GM12875 (cell line): ENCODE data around the gene RFPL2.

Source experiments
- H3K4me3 ChIP-seq: one replicate; pipeline ENCODE4 v1.5.1; 2011; ENCODE audit warnings: low read depth, low read length, control low read depth
- CTCF ChIP-seq: IDR thresholded peaks from 2 replicates; pipeline ENCODE4 v1.5.1; 2011; ENCODE audit warnings: low read depth, mild to moderate bottlenecking, control low read depth, inconsistent platforms, low read length, moderate library complexity, borderline replicate concordance; ENCODE audit not compliant: insufficient read depth

RFPL2 gene

DNA sequence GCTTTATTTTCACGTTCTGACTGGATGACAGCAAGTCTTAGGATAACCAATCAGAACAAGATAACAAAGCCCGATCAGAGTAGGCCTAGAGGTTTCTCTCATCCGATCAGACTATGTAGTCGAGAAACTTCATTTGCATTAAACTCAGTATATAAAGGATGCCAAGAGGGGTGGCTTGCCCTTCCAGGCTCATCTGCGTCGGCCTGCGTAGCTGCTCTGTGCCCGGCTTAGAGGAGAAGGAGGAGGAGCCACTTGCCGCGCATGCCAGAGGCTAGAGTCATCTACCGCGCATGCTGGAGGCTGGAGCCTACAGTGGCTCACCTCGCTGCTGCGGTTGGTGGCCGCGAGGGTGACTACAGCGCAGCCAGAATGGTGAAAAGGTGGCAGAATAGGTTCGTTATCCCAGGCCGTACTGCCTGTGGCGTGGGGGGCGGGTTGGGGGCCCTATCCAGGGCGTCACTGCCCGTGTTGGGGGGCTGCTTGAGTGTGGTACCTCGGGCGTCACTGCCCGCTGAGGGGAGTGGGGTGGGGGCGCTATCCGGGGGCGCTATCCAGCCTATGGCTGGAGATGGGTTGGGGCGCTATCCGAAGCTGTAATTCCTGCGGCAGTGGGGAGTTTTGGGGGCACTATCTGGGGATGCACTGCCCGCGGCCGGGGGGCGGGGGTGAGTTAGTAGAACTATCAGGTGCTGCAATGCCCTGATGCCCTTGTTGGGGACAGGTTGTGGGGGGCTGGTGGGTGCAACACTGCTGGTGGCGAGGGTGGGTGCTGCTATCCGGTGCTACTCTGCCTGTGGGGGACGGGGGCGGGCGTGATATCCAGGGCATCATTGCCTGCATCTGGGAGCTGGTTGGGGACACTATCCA, at the start of gene RFPL2:
TSS of gene RFPL2 (minus strand) at position 218 of the 867 bp plus-strand sequence. CDS start 2,622 bp downstream, outside the sequence.
- no peak for TF ChIP-seq CTCF
- H3K4me3 ChIP-seq = no peak within 1 kb of the TSS

DNA sequence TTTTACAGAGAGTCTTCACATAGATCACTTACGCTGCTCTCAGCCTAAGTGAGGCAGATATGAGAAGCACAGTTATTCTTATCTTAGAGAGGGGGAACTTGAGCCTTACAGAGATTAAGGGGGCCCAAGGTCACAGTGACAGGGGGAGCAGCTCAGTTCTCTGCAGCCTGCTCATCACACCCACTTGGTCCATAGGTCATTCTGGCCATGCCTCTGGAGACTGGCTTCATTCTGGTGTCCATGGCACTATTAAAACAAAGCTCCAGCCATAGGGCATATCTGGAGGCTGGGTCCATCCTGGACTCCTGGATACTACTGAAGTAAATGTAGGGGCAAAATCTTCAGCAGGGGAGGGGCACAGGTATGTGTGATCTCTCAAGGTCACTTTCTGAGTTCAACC, 44.4 kb upstream of the RFPL2 start:
- H3K4me3 ChIP-seq = no peak overlapping the region
- no peak for TF ChIP-seq CTCF

DNA sequence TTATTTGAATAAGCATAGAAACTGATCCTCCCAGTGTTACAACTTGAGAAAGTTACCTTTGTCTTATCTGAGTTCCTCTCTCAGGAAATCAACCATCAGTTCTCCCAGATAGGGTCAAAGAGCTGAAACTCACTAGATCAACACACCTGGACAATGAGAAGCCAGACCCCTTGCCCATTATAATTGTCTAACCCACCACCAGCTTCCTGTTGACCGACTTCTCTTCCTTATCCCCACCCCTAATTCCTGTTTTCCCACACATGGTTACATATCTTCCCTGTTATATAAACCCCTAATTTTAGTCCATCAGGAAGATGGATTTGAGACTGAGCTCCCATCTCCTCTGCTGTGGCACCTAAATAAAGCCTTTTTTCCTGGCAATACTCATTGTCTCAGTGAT, 43.4 kb upstream of the RFPL2 start:
- TF ChIP-seq CTCF = no peak
- H3K4me3 ChIP-seq = no peak overlapping the region

DNA sequence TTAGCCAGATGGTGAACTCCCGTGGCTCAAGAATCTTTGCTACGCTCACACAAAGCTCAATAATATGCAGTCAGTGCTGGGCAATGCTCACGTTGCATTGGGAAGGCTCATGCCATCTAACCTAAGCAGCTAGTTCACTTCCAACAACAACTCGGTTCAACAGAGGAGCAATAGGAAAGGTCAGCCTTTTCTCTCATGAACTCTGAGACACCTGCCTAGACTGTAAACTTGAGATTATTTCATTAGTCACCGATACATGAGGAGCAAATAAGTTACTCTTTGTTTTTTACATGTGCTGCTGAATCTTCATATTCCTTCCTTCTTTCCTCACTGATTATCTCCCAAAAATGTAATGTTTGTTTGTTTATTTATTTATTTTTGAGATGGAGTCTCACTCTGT, 41.3 kb upstream of the RFPL2 start:
- H3K4me3 ChIP-seq = no peak overlapping the region
- TF ChIP-seq CTCF = no peak

GRCh38 chr22:32245042-32245441, 40.2 kb upstream of the RFPL2 start:
- H3K4me3 ChIP-seq = no peak overlapping the region
- no peak for TF ChIP-seq CTCF

DNA sequence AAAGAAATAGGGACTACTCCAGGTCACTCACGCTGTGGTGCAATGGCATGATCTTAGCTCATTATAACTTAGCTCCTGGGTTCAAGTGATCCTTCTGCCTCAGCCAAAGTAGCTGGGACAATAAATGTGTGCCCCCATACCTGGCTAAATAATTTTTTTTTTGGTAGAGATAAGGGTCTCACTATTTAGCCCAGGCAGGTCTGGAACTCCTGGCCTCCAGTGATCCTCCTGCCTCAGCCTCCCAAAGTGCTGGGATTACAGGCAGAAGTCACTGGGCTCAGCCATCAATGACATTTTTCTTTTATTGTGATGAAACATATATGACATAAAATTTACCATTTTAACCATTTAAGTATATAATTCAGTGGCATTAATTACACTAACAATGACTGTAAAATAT, 39.7 kb upstream of the RFPL2 start:
- no peak overlapping the region for H3K4me3 ChIP-seq
- no peak for TF ChIP-seq CTCF

GRCh38 chr22:32240461-32240860, 35.6 kb upstream of the RFPL2 start:
- H3K4me3 ChIP-seq = no peak overlapping the region
- no peak for TF ChIP-seq CTCF
